ENCODE results near the gene ADCYAP1R1.

- TF ChIP-seq POLR2AphosphoS5 (IDR thresholded peaks at IDR 0.05; ENCODE audit: low read depth, low read length): no peak
- TF ChIP-seq ATF3 (IDR thresholded peaks at IDR 0.05; ENCODE audit: insufficient read depth, low read depth, low read length): no peak
- TF ChIP-seq MAX (IDR thresholded peaks at IDR 0.05): no peak
- TF ChIP-seq CTCF (IDR thresholded peaks at IDR 0.05; ENCODE audit: control extremely low read depth in 1 of 3, insufficient read depth in 1 of 3, low read depth in 1 of 3, low read length in 3 of 3): no peak
- no peak for TF ChIP-seq EGR1 (IDR thresholded peaks at IDR 0.05; ENCODE audit: borderline replicate concordance, low read depth, low read length)
- TF ChIP-seq PHF8 (conservative IDR thresholded peaks at IDR 0.05; ENCODE audit: low read depth, low read length): no peak
- no peak for TF ChIP-seq EZH2 (IDR thresholded peaks at IDR 0.05; ENCODE audit: low read depth, low read length, severe bottlenecking)
- no peak for TF ChIP-seq CHD2 (IDR thresholded peaks at IDR 0.05; ENCODE audit: low read length)
- TF ChIP-seq EP300 (IDR thresholded peaks at IDR 0.05; ENCODE audit: borderline replicate concordance in 1 of 2, low read depth in 2 of 2, low read length in 2 of 2): no peak
- no peak for TF ChIP-seq NANOG (IDR thresholded peaks at IDR 0.05; ENCODE audit: insufficient read depth, low read depth, low read length, poor library complexity, severe bottlenecking)
- no peak for TF ChIP-seq SUZ12 (IDR thresholded peaks at IDR 0.05; ENCODE audit: low read length)
- no peak for TF ChIP-seq CREB1 (IDR thresholded peaks at IDR 0.05)
- no peak for TF ChIP-seq GTF2F1 (IDR thresholded peaks at IDR 0.05; ENCODE audit: borderline replicate concordance, low read depth, low read length)
- TF ChIP-seq POLR2A (IDR thresholded peaks at IDR 0.05; ENCODE audit: control extremely low read depth in 1 of 2, low read depth in 2 of 2, low read length in 2 of 2): no peak
These were observed 16.0 kb downstream of the ADCYAP1R1 start for GRCh38 chr7:31068006-31068675.
